Activated effector memory CD4-positive, alpha-beta T cell treated with Interleukin-2 at 50 U/mL for 16 hours (primary cell): ENCODE data around the gene KIRREL3.
"Not testable (repeated sequence)": the region's sequence is repeated elsewhere in the genome, so short reads cannot be mapped to it uniquely, and the experiment has no call there.

Experiments
- DNase-seq: peaks from one replicate; pipeline ENCODE4 v3.0.0-alpha.2; 2020

Gene KIRREL3

DNA sequence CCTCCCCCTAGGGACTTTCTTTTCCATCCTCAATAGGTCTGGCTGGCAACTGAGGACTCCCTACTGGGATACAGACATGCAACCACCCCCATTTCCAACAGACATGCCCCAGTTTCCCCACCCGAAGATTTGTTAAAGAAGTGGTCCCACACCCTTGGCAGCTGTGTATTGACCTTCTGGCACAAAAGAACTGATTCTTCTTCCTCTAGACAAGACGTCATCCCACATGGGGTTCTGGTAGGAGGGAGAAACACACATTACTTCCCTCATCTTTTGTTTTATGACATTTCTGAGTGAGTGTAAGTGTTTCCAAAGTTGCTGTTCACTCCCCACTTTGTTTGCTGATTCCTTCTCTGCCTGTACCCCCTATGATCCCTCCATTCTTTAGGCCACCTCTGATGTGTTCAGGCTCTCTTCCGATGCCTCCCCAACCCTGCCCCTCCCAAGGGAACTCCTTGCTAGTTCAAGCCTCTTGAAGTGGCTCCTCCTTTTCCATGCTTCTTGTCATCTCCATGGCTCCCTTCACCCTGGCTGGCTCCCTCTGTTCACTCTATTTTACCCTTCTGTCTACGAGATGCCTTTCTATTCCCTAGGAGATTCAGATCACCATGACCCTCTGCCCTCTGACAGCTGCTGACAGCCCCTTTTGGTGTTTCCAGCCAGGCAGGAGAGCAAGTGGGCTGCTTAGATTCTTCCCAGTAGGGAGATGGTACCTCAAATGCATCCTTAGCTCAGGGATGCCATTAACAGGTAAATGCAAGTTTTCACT lies 4.3 kb downstream of the KIRREL3 start:
- DNase-seq, result no peak

- DNase-seq, result no peak
Measured at GRCh38 chr11:126993599-126993998, 7.0 kb downstream of the KIRREL3 start.

GRCh38 chr11:126992804-126993111 lies 7.8 kb downstream of the KIRREL3 start:
- DNase-seq, result no peak

DNA sequence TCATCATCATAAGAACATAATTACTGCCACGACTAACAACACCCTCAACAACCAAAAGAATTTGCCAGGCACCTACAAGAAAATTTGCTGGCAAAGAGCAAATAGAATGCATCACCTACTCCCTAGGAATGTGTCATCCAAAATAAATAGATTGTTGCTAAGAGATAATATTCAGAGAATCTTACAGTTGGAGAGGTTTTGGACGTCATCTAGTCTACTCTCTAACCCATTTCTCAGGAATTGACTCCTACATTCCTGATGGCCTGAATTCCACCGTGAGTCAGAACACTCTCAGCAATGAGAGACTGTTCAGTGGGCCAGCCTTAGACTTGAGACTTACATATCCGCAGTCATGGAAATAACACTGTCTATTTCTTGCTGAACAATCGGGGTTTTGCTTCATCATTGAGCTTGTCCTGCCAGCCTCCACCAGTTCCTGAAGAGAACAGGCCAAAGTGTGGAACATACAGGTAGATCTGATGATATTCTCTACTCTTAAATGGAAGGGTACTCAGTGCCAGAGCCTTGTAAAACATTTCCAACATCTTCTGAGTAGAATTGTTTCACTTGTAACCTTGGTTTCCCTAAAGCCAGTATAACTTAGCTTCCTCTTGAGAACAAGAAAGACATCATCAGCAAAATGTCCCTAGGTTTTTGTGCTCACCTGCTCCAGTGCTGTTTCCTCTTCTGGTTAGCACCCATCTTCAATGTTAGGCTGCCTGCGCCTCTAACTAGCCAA lies 8.3 kb downstream of the KIRREL3 start:
- no peak for DNase-seq

GRCh38 chr11:126991596-126991995 lies 9.0 kb downstream of the KIRREL3 start:
- DNase-seq, result no peak

DNA sequence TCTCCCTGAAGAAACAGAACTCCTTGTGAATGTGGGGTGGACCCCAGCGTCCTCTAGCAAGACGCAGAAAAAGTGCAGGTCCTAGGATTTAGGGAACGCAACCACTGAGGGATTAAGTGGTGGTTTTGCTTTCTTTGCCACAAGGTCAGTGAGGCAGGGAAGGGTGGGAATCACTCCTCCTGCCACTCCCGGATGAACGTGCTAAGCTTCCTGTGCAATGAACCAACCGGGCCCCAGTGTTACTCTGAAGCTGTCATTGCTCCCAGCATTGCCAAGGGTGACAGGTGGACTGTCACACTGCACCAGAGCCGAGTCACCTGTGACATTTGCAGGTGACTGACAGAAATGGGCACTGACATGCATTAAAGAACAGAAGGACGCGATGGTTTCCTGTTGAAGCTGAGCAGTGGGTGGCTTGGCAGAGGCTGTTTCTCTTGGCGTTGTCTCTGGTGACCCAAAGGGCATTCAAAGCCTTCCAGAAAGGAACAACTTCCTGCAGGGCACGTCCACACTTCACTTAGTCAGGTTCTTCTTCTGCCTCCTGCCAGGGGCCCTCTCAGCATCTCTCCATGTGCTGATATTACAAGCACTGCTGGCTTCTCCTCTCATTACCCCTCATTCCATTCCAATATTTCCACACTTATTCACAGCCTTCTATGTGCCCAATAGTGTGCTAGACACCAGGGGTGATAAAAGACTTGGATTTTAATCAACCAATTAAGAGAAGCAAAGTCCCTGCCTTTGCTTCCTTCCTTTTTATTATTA lies 9.7 kb downstream of the KIRREL3 start:
- DNase-seq, result no peak

DNA sequence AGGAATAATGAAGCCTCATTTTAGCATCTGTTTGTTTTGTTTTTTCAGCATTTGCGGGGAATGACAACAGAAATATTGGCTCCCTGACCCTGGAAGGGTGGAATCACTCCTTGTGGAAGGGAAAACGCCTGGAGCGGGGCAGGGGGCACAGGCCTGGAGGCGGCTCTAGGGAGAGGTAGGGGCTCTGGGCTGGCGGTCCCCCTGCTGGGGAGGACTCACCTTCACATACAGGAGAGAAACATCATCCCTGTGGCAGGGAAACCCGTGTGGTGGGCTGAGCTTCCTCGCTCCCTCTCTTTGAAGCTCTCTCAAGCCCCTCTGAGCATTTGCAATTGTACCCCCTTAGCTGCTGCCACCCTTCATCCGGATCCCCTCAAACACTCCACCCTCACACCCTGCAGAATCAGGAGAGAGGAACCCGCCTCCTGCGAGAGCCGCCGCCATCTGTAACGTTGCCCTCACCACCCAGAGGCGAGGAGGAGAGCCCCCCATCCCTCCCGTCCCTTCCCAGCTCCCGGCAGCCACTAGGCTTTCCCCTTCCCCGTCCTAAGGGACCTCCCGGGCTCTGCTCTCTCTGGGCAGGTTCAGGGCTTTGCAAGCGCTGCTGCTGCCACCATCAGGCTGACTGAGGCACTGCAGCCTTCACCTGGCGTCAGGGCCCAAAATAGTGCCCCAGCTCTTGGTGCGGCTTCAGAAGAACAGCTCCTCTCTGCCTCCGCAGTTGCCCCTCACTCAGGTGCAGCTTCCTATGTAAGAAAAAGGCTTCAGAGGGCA lies 10.4 kb downstream of the KIRREL3 start:
- DNase-seq, result peak; percentile 32

GRCh38 chr11:126988655-126989054 lies 11.9 kb downstream of the KIRREL3 start:
- no peak for DNase-seq

- no peak for DNase-seq
Measured at GRCh38 chr11:126981635-126982034, 18.9 kb downstream of the KIRREL3 start.

DNA sequence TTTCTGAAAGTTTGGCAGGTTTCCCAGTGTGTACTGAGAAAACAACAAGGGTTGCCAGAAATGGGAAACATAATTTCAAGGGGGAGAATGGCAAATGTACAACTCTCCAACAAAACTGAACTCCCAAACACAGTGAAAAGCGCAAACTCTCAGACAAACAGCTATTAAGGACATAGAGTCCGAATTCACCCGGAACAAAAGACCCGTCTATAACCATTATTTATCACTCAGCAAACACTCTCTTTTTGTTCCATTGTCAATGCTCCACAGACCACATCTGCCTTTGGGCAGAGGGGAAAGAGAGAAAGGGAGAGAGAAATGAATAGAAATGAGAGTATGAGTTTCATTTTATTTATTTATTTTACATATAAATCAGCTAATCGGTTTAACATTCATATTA lies 21.7 kb downstream of the KIRREL3 start:
- DNase-seq, result no peak

DNA sequence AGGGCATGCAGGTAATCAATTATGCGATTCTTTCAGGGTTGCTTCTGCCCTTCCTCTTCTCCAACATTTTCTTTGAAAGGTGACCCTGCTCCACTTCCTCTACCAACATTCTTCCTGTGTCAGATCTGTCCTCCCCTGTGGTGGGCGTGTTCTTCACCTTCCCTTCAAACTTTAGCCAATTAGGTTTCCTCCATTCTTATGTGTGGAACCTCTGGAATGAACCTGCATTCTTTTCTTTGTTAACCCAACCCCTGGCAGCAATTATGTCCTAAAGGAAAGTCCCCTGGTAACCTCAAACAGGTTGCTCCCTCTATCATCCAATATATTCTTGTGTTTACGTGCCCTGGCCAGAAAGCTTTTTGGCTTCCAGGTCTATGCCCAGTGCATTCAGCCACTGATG lies 22.4 kb downstream of the KIRREL3 start:
- no peak for DNase-seq

DNA sequence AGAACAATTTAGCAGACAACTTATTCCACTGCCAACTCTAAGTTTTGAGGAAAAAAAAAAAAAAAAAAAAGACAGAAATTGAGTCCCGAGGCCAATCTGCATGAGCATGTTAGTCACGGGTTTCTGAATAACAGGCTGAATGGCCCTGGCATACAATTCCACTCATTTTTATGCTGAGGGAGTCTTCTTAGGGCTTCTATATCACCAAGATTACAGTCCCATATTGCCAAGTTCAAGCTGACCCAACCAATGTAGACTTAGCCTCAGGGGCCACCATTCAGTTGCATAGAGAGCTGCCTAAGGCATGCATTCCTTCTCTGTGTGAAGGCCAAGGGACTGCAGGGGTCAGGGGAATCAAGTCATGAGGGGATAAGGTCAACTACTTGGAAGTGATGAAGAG lies 27.5 kb downstream of the KIRREL3 start:
- DNase-seq, result no peak

- no peak for DNase-seq
Measured at GRCh38 chr11:126971305-126971704, 29.3 kb downstream of the KIRREL3 start.

- DNase-seq, result no peak
Measured at GRCh38 chr11:126969865-126970479, 30.6 kb downstream of the KIRREL3 start.

- DNase-seq, result no peak
Measured at GRCh38 chr11:126968915-126969314, 31.7 kb downstream of the KIRREL3 start.

DNA sequence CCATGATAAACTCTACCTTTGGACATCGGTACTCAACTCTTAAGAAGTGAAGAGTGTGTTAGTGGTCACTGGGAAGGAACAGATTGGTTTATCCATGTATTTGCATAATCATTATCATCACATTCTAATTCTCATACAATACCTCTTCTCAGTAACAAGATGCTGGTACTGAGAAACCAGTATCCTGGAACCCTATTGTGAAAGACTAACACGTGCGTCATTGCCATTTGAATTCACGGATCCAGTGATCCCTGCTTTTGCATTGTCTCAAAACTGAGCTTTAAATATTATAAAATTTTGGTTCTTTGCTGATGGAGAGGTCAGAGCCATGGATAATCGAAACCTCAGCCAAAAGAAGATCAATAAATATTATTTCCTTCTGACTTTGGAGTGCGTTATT lies 35.2 kb downstream of the KIRREL3 start:
- no peak for DNase-seq

DNA sequence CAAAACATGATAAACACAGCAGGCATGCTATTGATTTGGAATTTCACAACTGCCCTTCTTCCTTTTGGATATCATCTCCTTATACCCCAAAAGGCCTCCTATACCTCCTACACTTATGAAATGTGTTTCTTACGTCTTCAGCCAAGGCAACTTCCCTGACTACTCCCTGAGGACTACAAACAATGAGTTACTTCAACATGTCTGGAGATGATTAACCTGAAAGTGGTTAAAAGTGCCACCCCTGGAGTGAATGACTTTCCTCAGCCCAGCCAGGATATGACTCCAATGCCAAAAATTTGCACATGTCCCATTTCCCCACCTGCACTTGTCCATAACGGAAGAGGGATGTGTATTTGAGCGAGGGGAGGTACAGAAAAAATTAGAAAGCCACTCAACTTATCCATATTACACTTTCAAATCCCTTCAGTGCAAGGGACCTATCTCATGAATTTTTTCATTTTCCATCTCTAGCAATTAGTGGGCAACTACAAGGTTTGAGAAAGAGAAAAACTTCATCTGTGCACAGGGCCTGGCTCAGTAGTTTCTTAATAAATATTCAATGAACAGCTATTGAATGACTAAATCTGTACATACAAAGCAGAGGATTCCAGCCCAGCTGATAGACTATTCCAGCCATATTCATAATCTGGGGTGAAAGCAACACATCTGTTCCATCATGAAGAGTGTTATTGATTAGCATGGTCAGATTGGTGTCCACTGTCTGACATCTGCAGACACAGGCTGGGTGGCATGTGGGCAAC lies 36.8 kb downstream of the KIRREL3 start:
- DNase-seq, result no peak

DNA sequence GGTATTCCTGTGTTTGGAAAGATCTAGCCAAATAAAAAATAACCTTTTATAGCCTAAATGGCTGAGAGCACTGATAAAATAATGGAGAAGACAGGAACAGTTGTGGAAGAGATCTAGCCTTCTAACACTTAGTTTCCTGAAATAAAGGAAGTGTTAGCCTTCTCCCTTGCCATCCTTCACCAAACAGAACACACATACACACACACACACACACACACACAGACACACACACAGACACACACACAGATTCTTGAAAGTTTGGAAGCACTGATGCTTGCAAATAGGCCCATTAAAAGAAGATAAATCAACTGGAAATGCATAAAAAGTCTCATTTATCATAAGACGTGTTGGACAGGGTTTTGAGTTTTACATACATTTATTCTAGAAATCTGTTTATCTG lies 37.5 kb downstream of the KIRREL3 start:
- DNase-seq, result no peak

- no peak for DNase-seq
Measured at GRCh38 chr11:126959700-126960099, 40.9 kb downstream of the KIRREL3 start.

DNA sequence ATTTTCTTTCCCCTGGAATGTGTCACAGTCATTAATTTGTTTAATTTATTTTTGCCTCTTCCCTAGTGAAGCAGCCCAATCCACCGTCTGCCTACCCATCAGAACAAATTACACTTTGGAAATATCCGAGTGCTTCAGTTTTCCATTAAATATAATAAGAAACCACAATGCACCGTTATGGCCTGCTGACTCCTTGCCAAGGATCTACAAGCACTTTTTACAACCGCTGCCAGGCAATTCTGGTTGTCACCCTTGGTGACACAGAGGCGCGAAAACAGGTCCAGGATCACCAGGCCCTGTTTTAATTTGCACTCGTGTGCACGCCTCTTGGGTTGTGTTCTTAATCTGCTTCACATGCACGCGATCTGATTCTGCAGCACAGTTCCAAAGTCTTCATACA lies 43.9 kb downstream of the KIRREL3 start:
- no peak for DNase-seq

GRCh38 chr11:126952533-126952932 lies 48.0 kb downstream of the KIRREL3 start:
- not testable (repeated sequence) for DNase-seq

- no peak for DNase-seq
Measured at GRCh38 chr11:126951465-126951864, 49.1 kb downstream of the KIRREL3 start.
